Spleen (tissue), 7 donors: ENCODE results near the gene PIGU.

Experiments
- POLR2A ChIP-seq, 3 donors: fragments of 450-650 bp; IDR thresholded peaks; one replicate each; pipeline ENCODE4 v1.5.1; 2017; ENCODE audit warnings: antibody characterized with exemption in 3 of 3, mild to moderate bottlenecking in 1 of 3
- POLR2AphosphoS5 ChIP-seq, 3 donors: sonication (generic); formaldehyde crosslinking; IDR thresholded peaks; one replicate each; pipeline ENCODE4 v1.5.1; 2017; ENCODE audit warnings: antibody characterized with exemption in 3 of 3
- TF ChIP-seq, protein P1 (sequence below), 11 experiments: fragments of 200-600 bp in 7 of 11; fragments of 450-650 bp in 4 of 11; sonication (generic) in 4 of 11; IDR thresholded peaks in 8 of 11; conservative IDR thresholded peaks in 3 of 11; 1 replicate in 7 of 11; 2 replicates in 4 of 11; pipeline versions ENCODE4 v1.4.0 to v1.8.0; 2016 to 2021; ENCODE audit warnings: antibody characterized with exemption in 11 of 11, inconsistent platforms in 4 of 11, mild to moderate bottlenecking in 1 of 11
- donor health status: DM: no; HTN: no; CAD: no; lungs with moderate emphysema.
- donor health status: DM: no; HTN: no; CAD: no.
- donor health status: DM: no; HTN: no; CAD: no.

DNA sequence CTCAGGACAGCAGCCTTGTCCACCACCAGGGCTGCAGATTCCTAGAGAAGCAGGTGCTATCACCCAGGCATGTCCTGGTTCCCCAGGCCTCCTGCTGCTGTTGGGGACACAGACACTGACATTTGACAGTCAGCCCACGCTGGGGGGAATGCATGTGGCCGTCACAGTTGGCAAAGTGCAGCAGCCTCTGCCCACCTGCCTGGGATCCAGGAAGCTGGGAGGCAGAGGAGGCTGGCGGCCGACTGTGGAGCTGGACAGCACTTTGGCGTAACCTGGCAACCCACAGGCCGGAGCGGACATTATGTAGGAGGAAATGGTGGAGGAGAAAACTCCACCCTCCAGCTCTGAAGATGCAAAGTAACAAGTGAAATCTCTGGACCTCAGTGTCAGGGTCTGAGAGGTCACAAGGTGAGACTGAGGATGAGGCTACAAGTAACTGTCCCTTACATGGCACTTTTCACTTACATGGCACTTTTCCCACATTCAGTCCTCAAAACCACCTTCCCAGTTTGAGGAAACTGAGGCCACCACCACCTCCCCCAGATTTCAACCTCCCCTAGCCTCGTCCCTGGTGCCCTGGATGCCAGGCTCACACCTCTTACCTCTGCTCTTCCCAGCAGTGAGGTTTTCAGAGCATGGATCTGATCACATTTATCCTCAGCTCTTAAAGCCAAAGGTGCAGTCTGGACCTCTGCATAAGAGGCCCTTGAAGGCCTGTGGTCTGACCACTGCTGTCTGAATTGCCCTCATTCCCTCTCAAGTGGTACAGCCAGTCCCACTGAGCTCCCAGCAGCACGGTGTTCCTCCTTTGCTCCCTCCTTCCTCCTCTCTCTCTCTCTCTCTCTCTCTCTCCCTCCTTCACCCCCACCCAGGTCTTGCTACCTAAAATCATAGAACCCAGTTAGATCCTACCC lies 109.7 kb downstream of the PIGU start:
- TF ChIP-seq, protein P1, sequence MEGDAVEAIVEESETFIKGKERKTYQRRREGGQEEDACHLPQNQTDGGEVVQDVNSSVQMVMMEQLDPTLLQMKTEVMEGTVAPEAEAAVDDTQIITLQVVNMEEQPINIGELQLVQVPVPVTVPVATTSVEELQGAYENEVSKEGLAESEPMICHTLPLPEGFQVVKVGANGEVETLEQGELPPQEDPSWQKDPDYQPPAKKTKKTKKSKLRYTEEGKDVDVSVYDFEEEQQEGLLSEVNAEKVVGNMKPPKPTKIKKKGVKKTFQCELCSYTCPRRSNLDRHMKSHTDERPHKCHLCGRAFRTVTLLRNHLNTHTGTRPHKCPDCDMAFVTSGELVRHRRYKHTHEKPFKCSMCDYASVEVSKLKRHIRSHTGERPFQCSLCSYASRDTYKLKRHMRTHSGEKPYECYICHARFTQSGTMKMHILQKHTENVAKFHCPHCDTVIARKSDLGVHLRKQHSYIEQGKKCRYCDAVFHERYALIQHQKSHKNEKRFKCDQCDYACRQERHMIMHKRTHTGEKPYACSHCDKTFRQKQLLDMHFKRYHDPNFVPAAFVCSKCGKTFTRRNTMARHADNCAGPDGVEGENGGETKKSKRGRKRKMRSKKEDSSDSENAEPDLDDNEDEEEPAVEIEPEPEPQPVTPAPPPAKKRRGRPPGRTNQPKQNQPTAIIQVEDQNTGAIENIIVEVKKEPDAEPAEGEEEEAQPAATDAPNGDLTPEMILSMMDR (IDR thresholded peaks at IDR 0.05 in 8 of 11, conservative IDR thresholded peaks at IDR 0.05 in 3 of 11) = no peak
- TF ChIP-seq POLR2A (IDR thresholded peaks at IDR 0.05) (no peak), POLR2AphosphoS5 (IDR thresholded peaks at IDR 0.05) (no peak)
